HG03135 (cell line): ENCODE measurements around the gene EFCAB14.
"Not testable (repeated sequence)": the region's sequence is repeated elsewhere in the genome, so short reads cannot be mapped to it uniquely, and the experiment has no call there.

Source experiments
- ATAC-seq: cut with Tn5 transposase; IDR thresholded peaks from one replicate; pipeline ENCODE4 v1.9.1; 2021; ENCODE audit warnings: mild to moderate bottlenecking, moderate library complexity; ENCODE audit not compliant: unreplicated experiment

The EFCAB14 gene

DNA sequence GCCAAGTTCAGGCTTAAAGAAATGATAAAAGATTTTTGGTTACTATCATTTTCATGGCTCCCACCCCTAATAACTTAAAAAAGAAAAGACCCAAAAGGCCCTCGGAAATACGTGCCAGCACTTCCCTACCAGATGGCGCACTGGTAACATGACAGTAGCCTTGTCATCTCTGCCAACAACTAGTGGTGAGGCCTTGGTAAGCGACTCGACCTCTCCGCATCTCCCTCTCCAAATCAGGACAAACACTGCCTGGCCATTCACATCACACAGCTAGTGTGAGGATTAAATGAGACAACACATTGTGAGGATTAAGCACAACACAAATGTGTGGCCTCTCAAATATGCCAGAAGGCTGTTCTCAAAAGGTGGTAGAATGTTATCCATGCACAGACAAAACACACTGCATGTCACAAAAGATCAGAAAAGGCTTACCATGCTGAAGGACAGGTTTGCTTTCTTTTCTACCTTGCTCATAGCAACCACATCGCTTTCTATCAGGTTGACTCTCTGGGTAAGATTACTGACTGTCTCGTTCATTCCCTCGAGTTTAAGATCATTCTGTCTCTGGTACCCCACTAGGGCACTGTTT lies 30.9 kb downstream of the EFCAB14 start:
- ATAC-seq: no peak

GRCh38 chr1:46687093-46687659 lies 31.7 kb downstream of the EFCAB14 start:
- no peak for ATAC-seq

GRCh38 chr1:46686255-46686654 lies 32.7 kb downstream of the EFCAB14 start:
- ATAC-seq: no peak

DNA sequence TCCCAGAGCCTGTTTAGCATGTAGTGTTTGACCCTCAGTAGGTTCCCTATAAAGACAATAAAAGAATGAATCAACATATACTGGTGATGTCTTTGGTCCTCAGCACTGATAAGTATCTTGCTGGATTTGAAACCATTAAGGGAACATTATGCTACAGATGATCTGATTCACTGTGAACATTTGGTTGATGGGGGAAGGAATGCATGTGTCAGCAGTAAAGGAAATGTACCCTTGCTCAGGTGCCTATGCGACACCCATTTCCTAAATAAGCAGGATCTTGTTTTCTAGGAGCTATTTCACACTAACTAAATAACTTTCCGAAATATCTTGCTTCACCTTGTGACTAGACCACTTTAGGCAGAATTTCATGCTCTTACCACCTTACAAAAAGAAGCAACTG lies 34.2 kb downstream of the EFCAB14 start:
- no peak for ATAC-seq

- no peak for ATAC-seq
These were observed 36.9 kb downstream of the EFCAB14 start for GRCh38 chr1:46682064-46682463.

- no peak for ATAC-seq
These were observed 37.4 kb downstream of the EFCAB14 start for GRCh38 chr1:46681333-46682034.

DNA sequence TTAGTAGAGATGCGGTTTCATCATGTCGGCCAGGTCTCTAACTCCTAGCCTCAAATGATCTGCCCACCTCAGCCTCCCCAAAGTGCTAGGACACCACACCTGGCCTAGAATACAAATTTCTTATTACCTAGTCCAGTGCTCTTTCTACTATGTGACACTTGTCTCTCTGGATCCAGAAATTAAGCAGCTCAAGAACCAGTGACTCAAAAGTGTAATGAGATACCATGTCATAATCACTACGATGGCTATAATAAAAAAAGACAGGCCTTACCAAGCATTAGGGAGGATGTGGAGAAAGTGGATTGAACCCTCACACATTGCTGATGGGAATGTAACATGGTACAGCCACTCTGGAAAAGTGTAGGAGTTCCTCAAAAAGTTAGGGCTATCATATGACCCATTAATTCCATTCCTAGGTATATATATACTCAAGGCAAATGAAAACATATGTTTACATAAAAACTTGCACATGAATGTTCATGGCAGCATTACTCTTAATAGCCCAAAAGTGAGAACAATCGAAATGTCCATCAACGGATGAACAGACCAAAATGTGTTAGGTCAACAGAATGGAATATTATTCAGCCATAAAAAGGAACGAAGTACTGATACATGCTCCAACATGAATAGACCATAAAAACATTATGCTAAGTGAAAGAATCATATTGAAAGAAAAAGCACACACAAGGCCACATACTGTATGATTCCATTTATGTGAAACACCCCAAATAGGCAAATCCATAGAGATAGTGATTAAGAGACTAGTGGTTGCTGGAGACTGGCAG lies 38.9 kb downstream of the EFCAB14 start:
- ATAC-seq: no peak

GRCh38 chr1:46677339-46677738 lies 41.6 kb downstream of the EFCAB14 start:
- no peak for ATAC-seq

GRCh38 chr1:46676531-46676930 lies 42.4 kb downstream of the EFCAB14 start:
- no peak for ATAC-seq

- no peak for ATAC-seq
These were observed 43.2 kb downstream of the EFCAB14 start for GRCh38 chr1:46675549-46676314.

DNA sequence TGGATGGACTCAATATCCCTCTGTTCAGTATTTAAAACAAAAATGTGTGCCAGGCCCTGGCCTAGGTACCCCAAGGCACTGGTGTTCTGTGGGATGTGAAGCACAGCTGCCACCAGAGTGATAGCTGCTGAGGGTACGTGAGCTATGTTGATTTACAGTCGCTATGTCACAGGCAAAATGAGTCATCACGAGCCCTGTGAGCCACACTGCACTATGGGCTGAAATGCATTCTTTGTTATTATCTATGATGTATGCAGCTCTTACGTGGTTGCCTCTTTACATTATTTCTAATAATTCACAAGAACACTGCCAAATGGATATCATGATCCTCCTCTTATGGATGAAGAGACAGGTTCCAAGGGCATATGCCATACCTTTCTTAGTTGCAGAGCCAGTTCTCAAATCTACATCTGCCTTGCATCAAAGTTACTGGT lies 45.1 kb downstream of the EFCAB14 start:
- no peak for ATAC-seq

DNA sequence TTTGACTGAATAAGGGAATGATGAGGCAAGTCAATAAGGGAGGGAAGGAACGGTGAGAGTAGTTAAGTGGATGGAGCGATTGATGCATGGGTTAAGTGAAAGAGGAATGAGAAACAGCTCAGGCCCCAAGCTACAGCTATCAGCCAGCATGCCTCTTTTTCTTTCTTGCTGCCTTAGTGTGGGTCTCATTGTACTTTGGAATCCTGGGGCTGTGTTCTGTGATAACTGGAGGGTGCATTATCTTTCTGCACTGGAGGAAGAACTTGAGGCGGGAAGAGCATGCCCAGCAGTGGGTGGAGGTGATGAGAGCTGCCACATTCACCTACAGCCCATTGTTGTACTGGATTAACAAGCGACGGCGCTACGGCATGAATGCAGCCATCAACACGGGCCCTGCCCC lies 46.2 kb downstream of the EFCAB14 start:
- ATAC-seq: no peak

DNA sequence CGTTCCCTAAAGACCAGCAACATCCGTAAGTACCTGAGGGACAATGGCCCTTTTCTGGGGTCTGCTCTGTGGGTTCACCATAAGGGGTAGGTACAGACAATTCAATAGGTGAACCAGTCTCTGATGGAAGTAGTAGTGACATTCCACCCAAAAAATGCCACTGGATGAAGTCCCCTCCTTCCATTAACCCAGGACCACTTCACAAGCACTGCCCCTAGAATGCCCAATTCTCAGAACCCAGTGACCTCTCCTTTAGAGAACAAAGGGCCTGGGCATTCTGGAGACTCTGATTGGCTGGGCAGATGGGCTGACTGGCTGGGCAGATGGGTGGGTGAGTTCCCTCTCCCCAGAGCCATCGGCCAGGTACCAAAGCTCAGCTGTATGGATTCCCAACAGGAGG lies 47.4 kb downstream of the EFCAB14 start, which contains the start of gene TEX38:
TEX38 (plus strand) TSS at position 301 of the 400 bp plus-strand sequence; CDS start at position 382, 81 bp downstream.
- ATAC-seq: no peak

DNA sequence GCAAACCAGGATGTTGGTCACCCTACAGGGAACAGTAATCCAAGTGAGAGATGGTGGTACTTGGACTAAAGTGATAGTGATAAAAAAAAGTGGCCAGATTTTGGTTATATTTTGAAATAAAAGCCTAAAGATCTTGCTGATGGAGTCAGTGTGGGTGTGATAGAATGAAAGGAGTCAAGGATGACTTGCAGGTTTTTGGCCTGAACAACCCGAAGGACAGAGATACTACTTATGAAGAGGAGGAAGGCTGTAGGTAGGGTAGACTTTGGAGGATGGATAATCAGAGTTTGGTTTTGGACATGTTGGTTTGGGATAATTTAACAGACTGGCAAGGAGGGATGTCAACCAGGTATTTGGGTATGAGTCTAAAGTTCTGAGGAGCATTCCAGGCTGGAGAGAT lies 48.8 kb downstream of the EFCAB14 start:
- no peak for ATAC-seq

- ATAC-seq: peak; percentile 72
These were observed 50.8 kb downstream of the EFCAB14 start, which contains the start of gene ATPAF1 for GRCh38 chr1:46667782-46668760. ATPAF1 (minus strand) TSS chr1:46668364; CDS start chr1:46668322, 42 bp downstream.

DNA sequence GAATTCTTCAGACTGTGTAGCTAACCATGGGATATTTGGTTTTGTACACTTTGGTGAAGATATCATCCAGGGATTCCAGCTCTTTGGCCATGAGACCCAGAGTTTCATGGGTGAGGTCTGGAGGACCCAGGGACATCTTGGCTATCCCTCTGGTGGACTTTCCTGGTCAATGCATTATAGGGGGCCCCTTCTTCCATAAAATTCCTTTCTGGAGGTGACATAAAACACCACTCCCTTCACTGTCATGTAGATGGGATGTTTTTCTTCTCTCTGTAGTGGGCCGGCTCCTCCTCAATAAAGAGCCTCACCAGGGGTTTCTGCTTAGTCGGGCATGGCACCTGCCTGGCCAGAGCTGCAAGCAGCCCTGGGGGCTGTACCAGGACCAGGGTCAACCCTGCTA lies 52.9 kb downstream of the EFCAB14 start:
- no peak for ATAC-seq

GRCh38 chr1:46662919-46663318 lies 56.0 kb downstream of the EFCAB14 start:
- ATAC-seq: not testable (repeated sequence)

- peak; percentile 83 for ATAC-seq
These were observed 58.8 kb downstream of the EFCAB14 start for GRCh38 chr1:46660116-46660515.

GRCh38 chr1:46659307-46659870 lies 59.5 kb downstream of the EFCAB14 start:
- ATAC-seq: no peak
